Measurements from ENCODE around the gene RTN4RL2.

DNA sequence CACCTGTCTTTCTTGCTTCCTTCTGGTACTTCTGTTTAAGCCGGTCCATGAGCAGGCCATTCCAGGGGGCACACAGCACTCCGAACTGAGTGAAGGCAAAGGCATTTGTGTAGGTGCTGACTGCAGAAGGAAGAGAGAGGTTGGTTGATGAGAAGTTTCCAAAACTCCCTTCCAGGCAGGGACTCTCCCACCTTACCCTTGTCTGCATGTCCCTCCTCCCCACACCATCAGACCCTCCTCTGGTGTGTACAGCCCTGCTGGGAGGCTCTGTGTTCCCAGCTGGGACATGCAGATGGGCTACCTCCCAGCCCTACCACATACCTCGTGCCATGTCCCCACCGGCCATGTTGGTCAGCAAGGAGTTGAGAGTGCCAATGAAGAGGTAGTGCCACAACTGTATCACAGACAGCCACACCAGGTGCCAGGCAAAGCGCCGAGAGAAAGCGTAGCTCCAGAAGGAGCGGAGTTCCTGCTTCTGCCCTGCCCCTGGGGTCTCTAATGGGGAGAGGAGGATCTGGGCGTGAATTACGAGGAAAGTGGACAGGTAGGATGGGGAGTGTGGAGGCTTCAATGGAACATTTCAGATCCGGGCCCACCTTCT is 45.6 kb upstream of the RTN4RL2 start:
- TF ChIP-seq, protein P1, sequence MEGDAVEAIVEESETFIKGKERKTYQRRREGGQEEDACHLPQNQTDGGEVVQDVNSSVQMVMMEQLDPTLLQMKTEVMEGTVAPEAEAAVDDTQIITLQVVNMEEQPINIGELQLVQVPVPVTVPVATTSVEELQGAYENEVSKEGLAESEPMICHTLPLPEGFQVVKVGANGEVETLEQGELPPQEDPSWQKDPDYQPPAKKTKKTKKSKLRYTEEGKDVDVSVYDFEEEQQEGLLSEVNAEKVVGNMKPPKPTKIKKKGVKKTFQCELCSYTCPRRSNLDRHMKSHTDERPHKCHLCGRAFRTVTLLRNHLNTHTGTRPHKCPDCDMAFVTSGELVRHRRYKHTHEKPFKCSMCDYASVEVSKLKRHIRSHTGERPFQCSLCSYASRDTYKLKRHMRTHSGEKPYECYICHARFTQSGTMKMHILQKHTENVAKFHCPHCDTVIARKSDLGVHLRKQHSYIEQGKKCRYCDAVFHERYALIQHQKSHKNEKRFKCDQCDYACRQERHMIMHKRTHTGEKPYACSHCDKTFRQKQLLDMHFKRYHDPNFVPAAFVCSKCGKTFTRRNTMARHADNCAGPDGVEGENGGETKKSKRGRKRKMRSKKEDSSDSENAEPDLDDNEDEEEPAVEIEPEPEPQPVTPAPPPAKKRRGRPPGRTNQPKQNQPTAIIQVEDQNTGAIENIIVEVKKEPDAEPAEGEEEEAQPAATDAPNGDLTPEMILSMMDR (IDR thresholded peaks at IDR 0.05), result no peak
- TF ChIP-seq EP300 (IDR thresholded peaks at IDR 0.05), result no peak

All from tibial nerve (tissue), 4 donors.